Measurements from ENCODE around the gene ITPR1. TPM values are rescaled to one million over a fixed set of nuclear protein-coding genes. Genes with fewer than 3 reads are reported as not detected.

The ITPR1 gene
- total and polyA plus RNA-seq, 5 donors from 2014 or later = 6.9 to 97.5 (median 9.5) TPM

GRCh38 chr3:4722103-4722502 lies 229.0 kb downstream of the ITPR1 start:
- H3K27me3 Mint-ChIP-seq = no peaks in the 10 kb centered on the region

GRCh38 chr3:4724051-4724629 lies 231.0 kb downstream of the ITPR1 start:
- H3K4me1 Mint-ChIP-seq = peaks cover 0 to 11% (median 5%) of the 10 kb centered on the region in 4 donors
- Histone ChIP-seq H3K4me1 (ENCODE audit: control insufficient read depth, insufficient read depth, low read length, poor library complexity, severe bottlenecking) (no peaks in the 10 kb centered on the region), H3K36me3 (ENCODE audit: control insufficient read depth, insufficient read depth, low read length) (peaks cover 21% of the 10 kb centered on the region), H3K9me3 (ENCODE audit: control insufficient read depth in 2 of 2, low read length in 2 of 2) (no peaks in the 10 kb centered on the region), H3K27me3 (ENCODE audit: control insufficient read depth, insufficient read depth, low read length) (no peaks in the 10 kb centered on the region), H3K4me3 (ENCODE audit: low read depth, low read length) (no peak overlapping the region), H3K27ac (ENCODE audit: insufficient read depth, low read length, poor library complexity, severe bottlenecking) (no peak overlapping the region)
- H3K4me3 Mint-ChIP-seq = no peak overlapping the region
- H3K27ac Mint-ChIP-seq = no peak overlapping the region
- peaks cover 35% of the 10 kb centered on the region for H3K36me3 Mint-ChIP-seq
- peaks cover 0 to 2% (median 0%) of the 10 kb centered on the region in 7 donors for H3K9me3 Mint-ChIP-seq
- DNase-seq = no peak
- no peak for ATAC-seq (ENCODE audit: low read depth in 2 of 2)
- no peaks in the 10 kb centered on the region for H3K27me3 Mint-ChIP-seq

More at GRCh38 chr3:4722103-4722502, 229.0 kb downstream of the ITPR1 start:
- Mint-ChIP-seq H3K9me3 (peaks cover 0 to 2% (median 0%) of the 10 kb centered on the region in 7 donors), H3K4me3 (no peak overlapping the region), H3K4me1 (peaks cover 0 to 11% (median 5%) of the 10 kb centered on the region in 4 donors), H3K36me3 (peaks cover 39% of the 10 kb centered on the region), H3K27ac (peak overlapping the region in 2 of 3 donors; percentile 26 to 64)
- Histone ChIP-seq H3K4me3 (ENCODE audit: low read depth, low read length) (no peak overlapping the region), H3K9me3 (ENCODE audit: control insufficient read depth in 2 of 2, low read length in 2 of 2) (no peaks in the 10 kb centered on the region), H3K4me1 (ENCODE audit: control insufficient read depth, insufficient read depth, low read length, poor library complexity, severe bottlenecking) (no peaks in the 10 kb centered on the region), H3K27ac (ENCODE audit: insufficient read depth, low read length, poor library complexity, severe bottlenecking) (no peak overlapping the region), H3K36me3 (ENCODE audit: control insufficient read depth, insufficient read depth, low read length) (peaks cover 23% of the 10 kb centered on the region), H3K27me3 (ENCODE audit: control insufficient read depth, insufficient read depth, low read length) (no peaks in the 10 kb centered on the region)
- DNase-seq = peak in 1 of 3 donors; percentile 72
- peak in 1 of 2 donors; percentile 46 for ATAC-seq (ENCODE audit: low read depth in 2 of 2)

- Mint-ChIP-seq H3K27me3 (no peaks in the 10 kb centered on the region), H3K36me3 (peaks cover 50% of the 10 kb centered on the region), H3K9me3 (peaks cover 0 to under 1% (median 0%) of the 10 kb centered on the region in 7 donors), H3K4me3 (no peak overlapping the region), H3K27ac (no peak overlapping the region), H3K4me1 (peaks cover 0 to 6% (median under 1%) of the 10 kb centered on the region in 4 donors)
- H3K9me3 ChIP-seq (ENCODE audit: control insufficient read depth in 2 of 2, low read length in 2 of 2) = no peaks in the 10 kb centered on the region
- H3K36me3 ChIP-seq (ENCODE audit: control insufficient read depth, insufficient read depth, low read length) = peaks cover 18% of the 10 kb centered on the region
- no peak overlapping the region for H3K4me3 ChIP-seq (ENCODE audit: low read depth, low read length)
- DNase-seq = no peak
- no peak for ATAC-seq (ENCODE audit: low read depth in 2 of 2)
- H3K4me1 ChIP-seq (ENCODE audit: control insufficient read depth, insufficient read depth, low read length, poor library complexity, severe bottlenecking) = no peaks in the 10 kb centered on the region
- H3K27me3 ChIP-seq (ENCODE audit: control insufficient read depth, insufficient read depth, low read length) = no peaks in the 10 kb centered on the region
- H3K27ac ChIP-seq (ENCODE audit: insufficient read depth, low read length, poor library complexity, severe bottlenecking) = no peak overlapping the region
These were observed 233.4 kb downstream of the ITPR1 start for GRCh38 chr3:4726549-4726948.

- H3K27ac Mint-ChIP-seq = peak overlapping the region in 1 of 3 donors; percentile 72
- peaks cover 64% of the 10 kb centered on the region for H3K36me3 Mint-ChIP-seq
- H3K36me3 ChIP-seq (ENCODE audit: control insufficient read depth, insufficient read depth, low read length) = peaks cover 22% of the 10 kb centered on the region
- no peaks in the 10 kb centered on the region for H3K27me3 ChIP-seq (ENCODE audit: control insufficient read depth, insufficient read depth, low read length)
- no peaks in the 10 kb centered on the region for H3K27me3 Mint-ChIP-seq
- H3K4me1 ChIP-seq (ENCODE audit: control insufficient read depth, insufficient read depth, low read length, poor library complexity, severe bottlenecking) = no peaks in the 10 kb centered on the region
- H3K27ac ChIP-seq (ENCODE audit: insufficient read depth, low read length, poor library complexity, severe bottlenecking) = no peak overlapping the region
- H3K4me3 ChIP-seq (ENCODE audit: low read depth, low read length) = no peak overlapping the region
- ATAC-seq (ENCODE audit: low read depth in 2 of 2) = no peak
- no peaks in the 10 kb centered on the region for H3K9me3 Mint-ChIP-seq
- no peak for DNase-seq
- peaks cover 0 to 9% (median 2%) of the 10 kb centered on the region in 4 donors for H3K4me1 Mint-ChIP-seq
- no peaks in the 10 kb centered on the region for H3K9me3 ChIP-seq (ENCODE audit: control insufficient read depth in 2 of 2, low read length in 2 of 2)
- H3K4me3 Mint-ChIP-seq = no peak overlapping the region
These were observed 236.2 kb downstream of the ITPR1 start for GRCh38 chr3:4729061-4729973.

GRCh38 chr3:4730719-4731118 lies 237.6 kb downstream of the ITPR1 start:
- Mint-ChIP-seq H3K9me3 (no peaks in the 10 kb centered on the region), H3K27ac (no peak overlapping the region), H3K36me3 (peaks cover 65% of the 10 kb centered on the region), H3K4me1 (peaks cover 0 to 18% (median 8%) of the 10 kb centered on the region in 4 donors), H3K4me3 (no peak overlapping the region), H3K27me3 (no peaks in the 10 kb centered on the region)
- H3K27ac ChIP-seq (ENCODE audit: insufficient read depth, low read length, poor library complexity, severe bottlenecking) = no peak overlapping the region
- no peaks in the 10 kb centered on the region for H3K27me3 ChIP-seq (ENCODE audit: control insufficient read depth, insufficient read depth, low read length)
- DNase-seq (no peak), ATAC-seq (ENCODE audit: low read depth in 2 of 2) (no peak)
- peaks cover 21% of the 10 kb centered on the region for H3K36me3 ChIP-seq (ENCODE audit: control insufficient read depth, insufficient read depth, low read length)
- H3K4me1 ChIP-seq (ENCODE audit: control insufficient read depth, insufficient read depth, low read length, poor library complexity, severe bottlenecking) = no peaks in the 10 kb centered on the region
- no peaks in the 10 kb centered on the region for H3K9me3 ChIP-seq (ENCODE audit: control insufficient read depth in 2 of 2, low read length in 2 of 2)
- no peak overlapping the region for H3K4me3 ChIP-seq (ENCODE audit: low read depth, low read length)

GRCh38 chr3:4731543-4732111 lies 238.5 kb downstream of the ITPR1 start:
- Histone ChIP-seq H3K4me1 (ENCODE audit: control insufficient read depth, insufficient read depth, low read length, poor library complexity, severe bottlenecking) (no peaks in the 10 kb centered on the region), H3K36me3 (ENCODE audit: control insufficient read depth, insufficient read depth, low read length) (peaks cover 21% of the 10 kb centered on the region), H3K4me3 (ENCODE audit: low read depth, low read length) (no peak overlapping the region), H3K27ac (ENCODE audit: insufficient read depth, low read length, poor library complexity, severe bottlenecking) (no peak overlapping the region), H3K9me3 (ENCODE audit: control insufficient read depth in 2 of 2, low read length in 2 of 2) (no peaks in the 10 kb centered on the region), H3K27me3 (ENCODE audit: control insufficient read depth, insufficient read depth, low read length) (no peaks in the 10 kb centered on the region)
- Mint-ChIP-seq H3K36me3 (peaks cover 67% of the 10 kb centered on the region), H3K9me3 (no peaks in the 10 kb centered on the region), H3K27me3 (no peaks in the 10 kb centered on the region), H3K4me1 (peaks cover 1 to 26% (median 11%) of the 10 kb centered on the region in 4 donors), H3K4me3 (no peak overlapping the region), H3K27ac (no peak overlapping the region)
- ATAC-seq (ENCODE audit: low read depth in 2 of 2) (no peak), DNase-seq (no peak)

GRCh38 chr3:4732925-4733324 lies 239.8 kb downstream of the ITPR1 start:
- H3K4me1 Mint-ChIP-seq = peaks cover 14 to 39% (median 22%) of the 10 kb centered on the region in 4 donors
- H3K36me3 ChIP-seq (ENCODE audit: control insufficient read depth, insufficient read depth, low read length) = peaks cover 24% of the 10 kb centered on the region

More at GRCh38 chr3:4732925-4733324, 239.8 kb downstream of the ITPR1 start:
- Histone ChIP-seq H3K27ac (ENCODE audit: insufficient read depth, low read length, poor library complexity, severe bottlenecking) (no peak overlapping the region), H3K4me1 (ENCODE audit: control insufficient read depth, insufficient read depth, low read length, poor library complexity, severe bottlenecking) (no peaks in the 10 kb centered on the region), H3K27me3 (ENCODE audit: control insufficient read depth, insufficient read depth, low read length) (no peaks in the 10 kb centered on the region), H3K4me3 (ENCODE audit: low read depth, low read length) (no peak overlapping the region), H3K9me3 (ENCODE audit: control insufficient read depth in 2 of 2, low read length in 2 of 2) (no peaks in the 10 kb centered on the region)
- no peak for DNase-seq
- peaks cover 0 to 1% (median 0%) of the 10 kb centered on the region in 7 donors for H3K9me3 Mint-ChIP-seq
- no peaks in the 10 kb centered on the region for H3K27me3 Mint-ChIP-seq
- H3K36me3 Mint-ChIP-seq = peaks cover 73% of the 10 kb centered on the region
- no peak for ATAC-seq (ENCODE audit: low read depth in 2 of 2)
- H3K4me3 Mint-ChIP-seq = no peak overlapping the region
- H3K27ac Mint-ChIP-seq = no peak overlapping the region
